Measurements from ENCODE around the gene HMGCR.

Gene HMGCR

GRCh38 chr5:75341934-75342333, 4.9 kb downstream of the HMGCR start:
- DNase-seq: no peak

GRCh38 chr5:75342836-75343235, 5.8 kb downstream of the HMGCR start:
- DNase-seq: no peak

- no peak for DNase-seq
Measured at GRCh38 chr5:75348241-75348640, 11.2 kb downstream of the HMGCR start.

- no peak for DNase-seq
Measured at GRCh38 chr5:75349663-75350062, 12.6 kb downstream of the HMGCR start.

- DNase-seq: no peak
Measured at GRCh38 chr5:75351139-75351926, 14.3 kb downstream of the HMGCR start.

- DNase-seq: no peak
Measured at GRCh38 chr5:75355236-75355635, 18.2 kb downstream of the HMGCR start.

- no peak for DNase-seq
Measured at GRCh38 chr5:75356719-75357118, 19.7 kb downstream of the HMGCR start.

- DNase-seq: no peak
Measured at GRCh38 chr5:75358117-75358516, 21.1 kb downstream of the HMGCR start.

- DNase-seq: no peak
Measured at GRCh38 chr5:75361310-75361709, 24.3 kb downstream of the HMGCR start.

- DNase-seq: no peak
Measured at GRCh38 chr5:75362474-75362975, 25.5 kb downstream of the HMGCR start.

- DNase-seq: no peak
Measured at GRCh38 chr5:75363111-75363510, 26.1 kb downstream of the HMGCR start.

- DNase-seq: no peak
Measured at GRCh38 chr5:75363726-75364495, 26.9 kb downstream of the HMGCR start.

- DNase-seq: no peak
Measured at GRCh38 chr5:75364571-75365280, 27.7 kb downstream of the HMGCR start.

GRCh38 chr5:75365740-75366139, 28.7 kb downstream of the HMGCR start:
- DNase-seq: no peak

GRCh38 chr5:75366787-75367186, 29.8 kb downstream of the HMGCR start:
- no peak for DNase-seq

GRCh38 chr5:75367401-75367800, 30.4 kb downstream of the HMGCR start:
- no peak for DNase-seq

- no peak for DNase-seq
Measured at GRCh38 chr5:75368391-75368790, 31.4 kb downstream of the HMGCR start.

- DNase-seq: no peak
Measured at GRCh38 chr5:75373862-75374261, 36.8 kb downstream of the HMGCR start.

GRCh38 chr5:75374394-75374814, 37.4 kb downstream of the HMGCR start:
- DNase-seq: no peak

- DNase-seq: no peak
Measured at GRCh38 chr5:75375414-75375813, 38.4 kb downstream of the HMGCR start.

- no peak for DNase-seq
Measured at GRCh38 chr5:75380099-75380498, 43.1 kb downstream of the HMGCR start.

- no peak for DNase-seq
Measured at GRCh38 chr5:75381456-75381855, 44.4 kb downstream of the HMGCR start.

GRCh38 chr5:75384218-75384617, 47.2 kb downstream of the HMGCR start:
- DNase-seq: no peak

Data from activated CD8-positive, alpha-beta memory T cell treated with anti-CD3 and anti-CD28 coated beads, Interleukin-2, amount 50 U/mL, for 4 hours (primary cell).